A673 (cell line): ENCODE measurements around the gene PEX16. TPM values are rescaled to one million over a fixed set of nuclear protein-coding genes. Genes with fewer than 3 reads are reported as not detected.

Source experiments
- BruUV-seq: library from RNA; stranded (reverse); fragments of 400-500 nt; replicated peaks from 2 replicates; lab custom pipeline; 2021; lab: Mats Ljungman, UMichigan
- CTCF ChIA-PET: fragments of 300-600 bp; sonication (Branson Sonifier 250); formaldehyde crosslinking; loops from one replicate; lab custom pipeline; 2022; ENCODE audit warnings: antibody characterized with exemption; lab: Charles Lee
- POLR2A ChIA-PET: fragments of 300-600 bp; sonication (Branson Sonifier 250); formaldehyde crosslinking; loops from one replicate; lab custom pipeline; 2022; ENCODE audit warnings: antibody characterized with exemption; ENCODE audit not compliant: low non-redundant PET; lab: Charles Lee
- DNase-seq: peaks from one replicate; pipeline ENCODE4 v3.0.0-alpha.2; 2015; ENCODE audit warnings: low spot score
- H3K27ac ChIP-seq: fragments of 200-600 bp; sonication (generic); 2 replicates; pipeline ENCODE4 v1.5.1; 2016; ENCODE audit warnings: mixed run types, low read depth, mild to moderate bottlenecking, mixed read lengths, antibody characterized with exemption, low read length; ENCODE audit not compliant: poor library complexity, severe bottlenecking
- H3K27me3 ChIP-seq: fragments of 200-600 bp; sonication (generic); replicated peaks from 2 replicates; pipeline ENCODE4 v1.6.1; 2017; ENCODE audit warnings: mixed run types, low read depth, mild to moderate bottlenecking, mixed read lengths, antibody characterized with exemption, low read length; ENCODE audit not compliant: insufficient read depth, poor library complexity
- H3K36me3 ChIP-seq: fragments of 200-600 bp; sonication (generic); 2 replicates; pipeline ENCODE4 v1.6.1; 2016; ENCODE audit warnings: mixed run types, mild to moderate bottlenecking, mixed read lengths, antibody characterized with exemption, low read length; ENCODE audit not compliant: insufficient read depth, poor library complexity, severe bottlenecking
- H3K4me1 ChIP-seq: fragments of 200-600 bp; sonication (generic); 2 replicates; pipeline ENCODE4 v1.6.1; 2017; ENCODE audit warnings: mixed run types, mild to moderate bottlenecking, mixed read lengths, antibody characterized with exemption, low read length; ENCODE audit not compliant: insufficient read depth, poor library complexity, severe bottlenecking
- H3K4me3 ChIP-seq: fragments of 200-600 bp; sonication (generic); 2 replicates; pipeline ENCODE4 v1.5.1; 2016; ENCODE audit warnings: low read depth, mixed run types, mild to moderate bottlenecking, mixed read lengths, low read length; ENCODE audit not compliant: poor library complexity, severe bottlenecking
- H3K9me3 ChIP-seq: fragments of 200-600 bp; sonication (generic); 2 replicates; pipeline ENCODE4 v1.6.1; 2016; ENCODE audit warnings: mixed run types, low read depth, mild to moderate bottlenecking, mixed read lengths, antibody characterized with exemption, low read length; ENCODE audit not compliant: poor library complexity, severe bottlenecking
- CTCF ChIP-seq: fragments of 300-800, 200-600 bp; sonication (generic); conservative IDR thresholded peaks from 2 replicates; pipeline ENCODE4 v1.5.1; 2017; ENCODE audit warnings: low read depth, mild to moderate bottlenecking, antibody characterized with exemption, low read length, moderate library complexity, mixed read lengths
- EZH2 ChIP-seq: fragments of 200-600 bp; sonication (generic); IDR thresholded peaks from 2 replicates; pipeline ENCODE4 v1.6.1; 2017; ENCODE audit warnings: borderline replicate concordance, low read depth, mild to moderate bottlenecking, mixed read lengths, antibody characterized with exemption, low read length; ENCODE audit not compliant: poor library complexity, severe bottlenecking
- intact Hi-C: fragments of 100-400 bp; cut with micrococcal nuclease; formaldehyde crosslinking; loops from one replicate; pipeline ENCODE4 v1.10.0; 2022; ENCODE audit not compliant: unreplicated experiment
- total RNA-seq: library from RNA; stranded (reverse); gene quantifications from 2 replicates; pipeline ENCODE4 v1.2.3, GENCODE V29; 2021

The PEX16 gene
- total RNA-seq, 1 experiment from 2014 or later: 64.1 TPM

- peaks cover 8% of the 10 kb centered on the region for H3K4me1 ChIP-seq
- ChIA-PET CTCF (no interaction called here), POLR2A (interaction anchor here (0.6 kb wide), 1 partner anchor 68 kb away, joined by 3 read pairs; no protein-coding TSS in a partner anchor)
- H3K27me3 ChIP-seq: no peaks in the 10 kb centered on the region
- no peak overlapping the region for H3K4me3 ChIP-seq
- H3K27ac ChIP-seq: no peak overlapping the region
- DNase-seq: no peak
- no peaks in the 10 kb centered on the region for H3K9me3 ChIP-seq
- H3K36me3 ChIP-seq: peaks cover 20% of the 10 kb centered on the region
- no peak for TF ChIP-seq CTCF
- TF ChIP-seq EZH2: no peak
- intact Hi-C loops: loop anchor here (5.0 kb wide), 2 partner anchors 68 to 207 kb away; partner anchors contain the start of genes CRY2 and PHF21A
- no TSS peak for BruUV-seq
Observed at GRCh38 chr11:45915446-45915845, 2.2 kb downstream of the PEX16 start.

- no peak for TF ChIP-seq CTCF
- TF ChIP-seq EZH2: no peak
- Histone ChIP-seq H3K4me3 (no peak overlapping the region), H3K27ac (no peak overlapping the region), H3K36me3 (peaks cover 20% of the 10 kb centered on the region), H3K27me3 (no peaks in the 10 kb centered on the region), H3K9me3 (no peaks in the 10 kb centered on the region), H3K4me1 (peaks cover 8% of the 10 kb centered on the region)
- ChIA-PET CTCF (no interaction called here), POLR2A (no interaction called here)
- intact Hi-C loops: no loop called here
- no peak for DNase-seq
- no TSS peak for BruUV-seq
Observed at GRCh38 chr11:45913942-45914635, 3.6 kb downstream of the PEX16 start.

- Histone ChIP-seq H3K9me3 (no peaks in the 10 kb centered on the region), H3K36me3 (peaks cover 20% of the 10 kb centered on the region), H3K4me3 (no peak overlapping the region), H3K27me3 (no peaks in the 10 kb centered on the region), H3K27ac (no peak overlapping the region), H3K4me1 (peaks cover 8% of the 10 kb centered on the region)
- intact Hi-C loops: no loop called here
- POLR2A ChIA-PET: no interaction called here
- no peak for DNase-seq
- TF ChIP-seq EZH2: no peak
- TF ChIP-seq CTCF: no peak
- CTCF ChIA-PET: no interaction called here
- BruUV-seq: no TSS peak
Observed at GRCh38 chr11:45913514-45913913, 4.2 kb downstream of the PEX16 start.
